ENCODE measurements around the gene RNF32. TPM values are rescaled to one million over a fixed set of nuclear protein-coding genes. Genes with fewer than 3 reads are reported as not detected.
A peak's percentile ranks its signal among the peaks of the same experiment; 100 is the strongest.

The RNF32 gene
- total and polyA plus RNA-seq, 2 of the 13 experiments (the other 11 are each of a cell fraction or from before 2014, with no cell fraction given), result not detected

DNA sequence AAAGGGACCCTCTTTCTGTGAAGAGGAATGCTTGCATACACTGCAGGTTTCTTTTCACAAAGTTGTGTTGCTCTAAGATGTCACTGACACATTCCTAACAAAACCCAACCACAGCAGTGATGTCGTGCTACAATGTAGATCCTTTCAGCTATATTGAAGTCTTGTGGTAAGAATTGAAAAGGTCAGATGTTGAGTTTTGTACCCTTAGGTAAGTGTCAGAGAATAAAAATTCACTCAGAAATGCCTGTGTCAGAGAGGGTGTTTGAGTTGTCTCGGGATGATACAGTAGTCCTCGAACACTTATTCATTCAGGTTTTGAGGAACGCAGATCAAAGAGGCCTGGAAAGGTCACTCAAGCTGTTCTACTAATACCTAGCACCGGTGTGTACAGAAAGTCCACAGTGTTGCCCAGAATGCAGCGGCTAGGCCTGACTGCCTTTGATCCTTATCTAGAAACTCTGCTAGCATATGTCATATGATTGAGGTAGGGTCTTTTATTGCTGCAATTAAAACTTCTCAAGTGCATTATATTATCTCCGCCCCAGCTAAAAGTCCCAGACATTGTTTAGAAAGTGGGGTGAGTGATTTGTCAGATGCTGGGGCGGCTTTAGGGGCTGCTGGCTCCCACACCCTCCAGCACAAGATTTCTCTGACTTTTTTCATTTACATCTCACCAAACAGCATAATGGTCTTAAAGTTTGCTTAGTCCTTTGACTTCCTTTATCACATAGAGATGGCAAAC lies 26.0 kb downstream of the RNF32 start (continued):
- TF ChIP-seq PAXIP1 (CRISPR knock-in tag; conservative IDR thresholded peaks at IDR 0.05) (peak; percentile 64), SMAD9 (CRISPR knock-in tag; IDR thresholded peaks at IDR 0.05) (no peak), ZC3H13 (CRISPR knock-in tag; IDR thresholded peaks at IDR 0.05) (no peak), NFE2 (CRISPR knock-in tag; IDR thresholded peaks at IDR 0.05) (no peak), ONECUT2 (CRISPR knock-in tag; IDR thresholded peaks at IDR 0.05) (peak; percentile 16; the same call in 1 of the 2 replicates), BATF2 (CRISPR knock-in tag; IDR thresholded peaks at IDR 0.05) (no peak), MYNN (CRISPR knock-in tag; IDR thresholded peaks at IDR 0.05; ENCODE audit: low read depth) (no peak), TBX2 (CRISPR knock-in tag; IDR thresholded peaks at IDR 0.05; ENCODE audit: borderline replicate concordance) (peak; percentile 83), ZNF562 (CRISPR knock-in tag; IDR thresholded peaks at IDR 0.05; ENCODE audit: borderline replicate concordance) (no peak), ZBTB46 (CRISPR knock-in tag; IDR thresholded peaks at IDR 0.05; ENCODE audit: borderline replicate concordance) (no peak), MIER3 (CRISPR knock-in tag; IDR thresholded peaks at IDR 0.05; ENCODE audit: borderline replicate concordance) (no peak), ZFP1 (CRISPR knock-in tag; IDR thresholded peaks at IDR 0.05) (no peak), ZNF232 (CRISPR knock-in tag; IDR thresholded peaks at IDR 0.05; ENCODE audit: borderline replicate concordance) (no peak), MTF1 (CRISPR knock-in tag; IDR thresholded peaks at IDR 0.05) (no peak), TAF1 (CRISPR knock-in tag; IDR thresholded peaks at IDR 0.05) (no peak), FOXK2 (IDR thresholded peaks at IDR 0.05) (no peak), NCOR1 (IDR thresholded peaks at IDR 0.05; ENCODE audit: borderline replicate concordance, low read length) (peak; percentile 84; the same call in 1 of the 2 replicates), TCF7 (IDR thresholded peaks at IDR 0.05; ENCODE audit: low read depth) (peak; percentile 99)
- TF ChIP-seq, protein P1, sequence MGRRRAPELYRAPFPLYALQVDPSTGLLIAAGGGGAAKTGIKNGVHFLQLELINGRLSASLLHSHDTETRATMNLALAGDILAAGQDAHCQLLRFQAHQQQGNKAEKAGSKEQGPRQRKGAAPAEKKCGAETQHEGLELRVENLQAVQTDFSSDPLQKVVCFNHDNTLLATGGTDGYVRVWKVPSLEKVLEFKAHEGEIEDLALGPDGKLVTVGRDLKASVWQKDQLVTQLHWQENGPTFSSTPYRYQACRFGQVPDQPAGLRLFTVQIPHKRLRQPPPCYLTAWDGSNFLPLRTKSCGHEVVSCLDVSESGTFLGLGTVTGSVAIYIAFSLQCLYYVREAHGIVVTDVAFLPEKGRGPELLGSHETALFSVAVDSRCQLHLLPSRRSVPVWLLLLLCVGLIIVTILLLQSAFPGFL (CRISPR knock-in tag; IDR thresholded peaks at IDR 0.05), result no peak
- TF ChIP-seq, protein P2, sequence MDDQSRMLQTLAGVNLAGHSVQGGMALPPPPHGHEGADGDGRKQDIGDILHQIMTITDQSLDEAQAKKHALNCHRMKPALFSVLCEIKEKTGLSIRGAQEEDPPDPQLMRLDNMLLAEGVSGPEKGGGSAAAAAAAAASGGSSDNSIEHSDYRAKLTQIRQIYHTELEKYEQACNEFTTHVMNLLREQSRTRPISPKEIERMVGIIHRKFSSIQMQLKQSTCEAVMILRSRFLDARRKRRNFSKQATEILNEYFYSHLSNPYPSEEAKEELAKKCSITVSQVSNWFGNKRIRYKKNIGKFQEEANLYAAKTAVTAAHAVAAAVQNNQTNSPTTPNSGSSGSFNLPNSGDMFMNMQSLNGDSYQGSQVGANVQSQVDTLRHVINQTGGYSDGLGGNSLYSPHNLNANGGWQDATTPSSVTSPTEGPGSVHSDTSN (CRISPR knock-in tag; IDR thresholded peaks at IDR 0.05; ENCODE audit: borderline replicate concordance), result no peak
- TF ChIP-seq, protein P3, sequence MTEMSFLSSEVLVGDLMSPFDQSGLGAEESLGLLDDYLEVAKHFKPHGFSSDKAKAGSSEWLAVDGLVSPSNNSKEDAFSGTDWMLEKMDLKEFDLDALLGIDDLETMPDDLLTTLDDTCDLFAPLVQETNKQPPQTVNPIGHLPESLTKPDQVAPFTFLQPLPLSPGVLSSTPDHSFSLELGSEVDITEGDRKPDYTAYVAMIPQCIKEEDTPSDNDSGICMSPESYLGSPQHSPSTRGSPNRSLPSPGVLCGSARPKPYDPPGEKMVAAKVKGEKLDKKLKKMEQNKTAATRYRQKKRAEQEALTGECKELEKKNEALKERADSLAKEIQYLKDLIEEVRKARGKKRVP (CRISPR knock-in tag; IDR thresholded peaks at IDR 0.05), result no peak

All from HepG2 (cell line).